Thyroid gland (tissue), 4 donors: ENCODE measurements around the gene DOP1A. TPM values are rescaled to one million over a fixed set of nuclear protein-coding genes. Genes with fewer than 3 reads are reported as not detected.
A peak's percentile ranks its signal among the peaks of the same experiment; 100 is the strongest.

Experiments
- DNase-seq, 2 donors: peaks; one replicate each; pipeline ENCODE4 v3.0.0-alpha.2; 2019
- H3K27ac ChIP-seq, 3 donors: fragments of 200-600 bp; sonication (generic); 1 replicate in 2 of 3; 2 replicates in 1 of 3; pipeline ENCODE4 v1.5.1; 2016 to 2019; ENCODE audit warnings: mild to moderate bottlenecking in 1 of 3, moderate library complexity in 1 of 3
- H3K27me3 ChIP-seq: fragments of 200-600 bp; sonication (generic); one replicate; pipeline ENCODE4 v1.5.1; 2019
- H3K36me3 ChIP-seq, 2 donors: fragments of 200-600 bp; sonication (generic); one replicate each; pipeline ENCODE4 v1.5.1; 2016 to 2019
- H3K4me1 ChIP-seq, 2 donors: fragments of 200-600 bp; sonication (generic); one replicate each; pipeline ENCODE4 v1.5.1; 2017 to 2019
- H3K4me3 ChIP-seq, 3 donors: fragments of 200-600 bp; sonication (generic); replicated peaks in 1 of 3; 1 replicate in 2 of 3; 2 replicates in 1 of 3; pipeline ENCODE4 v1.5.1; 2016; ENCODE audit warnings: mild to moderate bottlenecking in 1 of 3
- H3K9me3 ChIP-seq: fragments of 200-600 bp; sonication (generic); one replicate; pipeline ENCODE4 v1.5.1; 2017
- POLR2A ChIP-seq, 2 donors: fragments of 450-650 bp; IDR thresholded peaks; one replicate each; pipeline ENCODE4 v1.6.1; 2017; ENCODE audit warnings: antibody characterized with exemption in 2 of 2, mild to moderate bottlenecking in 2 of 2, moderate library complexity in 1 of 2
- WGBS, 2 donors: methylation state at CpG; one replicate each; pipeline ENCODE4 v1.1.5; 2017; 5-methylcytosine and 5-hydroxymethylcytosine counted together
- intact Hi-C: fragments of 100-400 bp; cut with DNase I; formaldehyde crosslinking; loops from one replicate; pipeline ENCODE4 v1.15.1; 2023
- total RNA-seq, 4 donors: library from RNA; depleted of rRNA; stranded (reverse); fragments of >200 nt; gene quantifications; one replicate each; pipeline ENCODE4 v1.2.3, GENCODE V29; 2016
- TF ChIP-seq, protein P1 (sequence below), 6 experiments: fragments of 200-600 bp in 3 of 6; fragments of 450-650 bp in 3 of 6; sonication (generic) in 3 of 6; IDR thresholded peaks; one replicate each; pipeline ENCODE4 v1.5.1; 2016 to 2019; ENCODE audit warnings: antibody characterized with exemption in 6 of 6, mild to moderate bottlenecking in 2 of 6, inconsistent platforms in 1 of 6, moderate library complexity in 1 of 6

DOP1A gene
- total RNA-seq, 4 donors from 2014 or later: 31.6 to 58.4 (median 54.2) TPM

DNA sequence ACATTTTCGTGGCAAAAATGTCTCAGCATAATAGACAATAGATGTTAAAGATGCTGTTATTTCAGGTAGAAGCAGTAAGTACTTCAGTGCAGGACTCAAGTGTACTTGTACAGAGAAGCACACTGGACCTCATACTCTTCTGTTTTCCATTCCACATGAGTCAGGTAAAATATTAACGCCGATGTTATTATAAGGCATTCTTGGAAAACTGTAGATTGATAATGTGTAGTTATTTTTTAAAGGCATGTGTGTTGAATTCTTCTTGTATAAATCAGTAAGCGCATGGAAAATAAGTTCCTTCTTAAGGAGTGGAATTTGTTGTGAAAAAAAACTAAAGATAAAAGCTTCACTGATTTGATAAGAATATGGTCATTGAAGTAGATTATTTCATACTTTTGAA, 45.8 kb downstream of the DOP1A start:
- H3K36me3 ChIP-seq: no peaks in the 10 kb centered on the region
- no peak for TF ChIP-seq POLR2A (IDR thresholded peaks at IDR 0.05)
- TF ChIP-seq, protein P1, sequence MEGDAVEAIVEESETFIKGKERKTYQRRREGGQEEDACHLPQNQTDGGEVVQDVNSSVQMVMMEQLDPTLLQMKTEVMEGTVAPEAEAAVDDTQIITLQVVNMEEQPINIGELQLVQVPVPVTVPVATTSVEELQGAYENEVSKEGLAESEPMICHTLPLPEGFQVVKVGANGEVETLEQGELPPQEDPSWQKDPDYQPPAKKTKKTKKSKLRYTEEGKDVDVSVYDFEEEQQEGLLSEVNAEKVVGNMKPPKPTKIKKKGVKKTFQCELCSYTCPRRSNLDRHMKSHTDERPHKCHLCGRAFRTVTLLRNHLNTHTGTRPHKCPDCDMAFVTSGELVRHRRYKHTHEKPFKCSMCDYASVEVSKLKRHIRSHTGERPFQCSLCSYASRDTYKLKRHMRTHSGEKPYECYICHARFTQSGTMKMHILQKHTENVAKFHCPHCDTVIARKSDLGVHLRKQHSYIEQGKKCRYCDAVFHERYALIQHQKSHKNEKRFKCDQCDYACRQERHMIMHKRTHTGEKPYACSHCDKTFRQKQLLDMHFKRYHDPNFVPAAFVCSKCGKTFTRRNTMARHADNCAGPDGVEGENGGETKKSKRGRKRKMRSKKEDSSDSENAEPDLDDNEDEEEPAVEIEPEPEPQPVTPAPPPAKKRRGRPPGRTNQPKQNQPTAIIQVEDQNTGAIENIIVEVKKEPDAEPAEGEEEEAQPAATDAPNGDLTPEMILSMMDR (IDR thresholded peaks at IDR 0.05): no peak
- 29 to 38% methylated on average over 4 of the region's 4 CpGs for WGBS, 2 donors
- H3K27ac ChIP-seq: peak overlapping the region in 1 of 3 donors; percentile 55
- no peaks in the 10 kb centered on the region for H3K9me3 ChIP-seq
- intact Hi-C loops: no loop called here
- no peak overlapping the region for H3K4me3 ChIP-seq
- no peaks in the 10 kb centered on the region for H3K27me3 ChIP-seq
- no peak for DNase-seq
- H3K4me1 ChIP-seq: peaks cover 6 to 14% of the 10 kb centered on the region in 2 donors

DNA sequence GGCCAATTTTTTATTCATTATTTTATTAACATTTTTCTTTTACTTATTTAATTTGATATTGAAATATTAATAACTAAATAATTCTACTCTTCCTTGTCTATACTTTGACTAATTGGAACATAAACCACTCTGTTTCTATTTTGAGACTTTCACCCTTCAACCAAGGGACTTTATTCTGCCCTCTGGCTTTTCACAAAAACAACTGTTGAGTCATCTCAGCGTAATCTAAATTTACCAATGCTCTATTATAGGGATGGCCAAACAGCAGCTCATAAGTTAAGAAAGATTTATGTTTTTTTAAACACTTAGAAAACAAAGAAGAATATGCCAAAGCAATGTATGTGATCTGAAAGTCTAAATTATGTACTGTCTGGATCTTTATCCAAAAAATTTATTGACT, 46.7 kb downstream of the DOP1A start:
- no peak overlapping the region for H3K4me3 ChIP-seq

DNA sequence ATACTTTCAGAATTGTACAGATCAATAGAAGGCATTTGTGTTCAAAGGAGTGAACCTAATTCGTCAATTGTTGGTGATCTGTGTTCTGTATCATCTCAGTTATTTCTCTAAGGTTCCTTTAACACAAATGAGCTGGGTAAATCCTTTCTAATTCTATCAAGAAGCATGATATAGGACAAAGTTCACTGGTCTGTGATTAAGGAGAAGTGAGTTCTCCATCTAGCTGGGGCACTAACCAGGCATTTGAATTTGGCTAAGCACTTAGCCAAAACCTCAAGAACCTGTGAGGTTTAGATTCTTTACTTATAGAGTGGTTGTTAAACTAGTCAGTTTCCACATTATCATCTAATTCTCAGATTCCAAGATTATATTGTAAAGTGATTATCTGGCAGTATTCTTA, 50.3 kb downstream of the DOP1A start:
- no peak for TF ChIP-seq POLR2A (IDR thresholded peaks at IDR 0.05)
- TF ChIP-seq, protein P1 (IDR thresholded peaks at IDR 0.05): no peak
- Histone ChIP-seq H3K9me3 (no peaks in the 10 kb centered on the region), H3K4me1 (peaks cover 6 to 10% of the 10 kb centered on the region in 2 donors), H3K36me3 (peaks cover 0 to 2% of the 10 kb centered on the region in 2 donors), H3K4me3 (no peak overlapping the region), H3K27me3 (no peaks in the 10 kb centered on the region), H3K27ac (no peak overlapping the region)
- intact Hi-C loops: no loop called here
- DNase-seq: no peak
- WGBS, 2 donors: 85 to 98% methylated on average over 1 of the region's 1 CpG

More for the DNA sequence above, 46.7 kb downstream of the DOP1A start:
- H3K4me1 ChIP-seq: peaks cover 6 to 14% of the 10 kb centered on the region in 2 donors
- no peak for TF ChIP-seq POLR2A (IDR thresholded peaks at IDR 0.05)
- TF ChIP-seq, protein P1 (IDR thresholded peaks at IDR 0.05): no peak
- intact Hi-C loops: no loop called here
- 84 to 90% methylated on average over 1 of the region's 1 CpG for WGBS, 2 donors
- peak overlapping the region in 1 of 3 donors; percentile 55 for H3K27ac ChIP-seq
- DNase-seq: no peak
- H3K36me3 ChIP-seq: no peaks in the 10 kb centered on the region
- no peaks in the 10 kb centered on the region for H3K9me3 ChIP-seq
- H3K27me3 ChIP-seq: no peaks in the 10 kb centered on the region

DNA sequence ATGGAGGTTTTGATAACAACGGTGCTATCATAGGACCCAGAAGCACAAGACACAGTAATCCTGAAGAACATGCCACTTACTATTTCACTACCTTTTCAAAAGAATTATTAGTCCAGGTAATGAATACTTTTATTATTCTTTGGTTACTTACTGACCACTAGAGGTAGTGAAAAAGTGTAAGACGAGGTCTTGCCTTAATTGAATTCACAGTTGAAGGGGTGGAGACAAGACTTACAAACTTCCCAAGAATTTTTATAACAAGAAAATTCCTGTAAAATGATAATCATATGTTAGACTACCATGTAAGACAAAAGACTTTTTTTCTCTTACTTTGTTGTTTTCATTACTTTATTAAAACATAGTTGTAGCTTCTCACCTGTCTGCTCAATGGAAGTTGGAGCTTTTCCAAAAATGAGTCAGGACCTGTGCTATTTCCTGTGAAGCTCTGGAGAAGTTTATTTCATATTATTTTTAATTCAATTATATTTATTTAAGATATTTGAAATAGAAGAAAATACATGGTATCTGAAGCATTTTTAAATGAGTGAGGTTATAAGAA, 52.4 kb downstream of the DOP1A start:
- Histone ChIP-seq H3K36me3 (peaks cover 0 to 7% of the 10 kb centered on the region in 2 donors), H3K27me3 (no peaks in the 10 kb centered on the region), H3K9me3 (no peaks in the 10 kb centered on the region), H3K4me3 (no peak overlapping the region), H3K4me1 (no peaks in the 10 kb centered on the region), H3K27ac (no peak overlapping the region)
- WGBS, 2 donors: 94 to 96% methylated on average over 2 of the region's 2 CpGs
- no peak for DNase-seq
- intact Hi-C loops: no loop called here
- TF ChIP-seq POLR2A (IDR thresholded peaks at IDR 0.05): no peak
- TF ChIP-seq, protein P1 (IDR thresholded peaks at IDR 0.05): no peak

DNA sequence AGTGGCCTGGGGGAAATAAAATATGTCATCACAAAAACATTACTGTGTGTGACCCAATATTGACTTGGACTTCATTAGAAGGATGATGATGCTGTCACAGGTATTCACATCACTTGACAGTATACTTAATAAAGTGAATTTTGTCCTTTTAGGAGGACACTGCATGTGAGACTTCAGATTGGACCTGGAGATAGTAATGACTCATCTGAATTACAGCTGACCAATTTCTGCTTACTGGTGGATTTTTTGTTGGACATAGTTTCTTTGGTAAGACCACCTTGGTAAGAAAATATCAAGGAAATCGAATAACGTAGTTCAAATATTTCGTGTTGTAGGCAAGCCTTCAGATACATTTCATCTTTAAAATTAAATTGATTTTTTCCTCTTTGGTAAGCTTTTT, 57.1 kb downstream of the DOP1A start:
- Histone ChIP-seq H3K27me3 (no peaks in the 10 kb centered on the region), H3K27ac (no peak overlapping the region), H3K4me3 (no peak overlapping the region), H3K4me1 (no peaks in the 10 kb centered on the region), H3K9me3 (no peaks in the 10 kb centered on the region), H3K36me3 (peaks cover 21 to 33% of the 10 kb centered on the region in 2 donors)
- intact Hi-C loops: no loop called here
- 97 to 99% methylated on average over 3 of the region's 3 CpGs for WGBS, 2 donors
- no peak for TF ChIP-seq POLR2A (IDR thresholded peaks at IDR 0.05)
- TF ChIP-seq, protein P1 (IDR thresholded peaks at IDR 0.05): no peak
- DNase-seq: no peak
